Muscle of arm (tissue), 12 donors: ENCODE measurements around the gene XXYLT1. TPM values are rescaled to one million over a fixed set of nuclear protein-coding genes. Genes with fewer than 3 reads are reported as not detected.

Experiments used
- DNase-seq: peaks from one replicate; pipeline ENCODE4 v3.0.0-alpha.2; 2013
- polyA plus RNA-seq, 12 donors: library from polyadenylated mRNA; unstranded; fragments of 120-200 nt; gene quantifications; one replicate each; pipeline ENCODE4 v1.2.1, GENCODE V29; 2013; ENCODE audit not compliant: insufficient read length in 12 of 12

The XXYLT1 gene
- polyA plus RNA-seq, 12 donors, result 11.5 to 29.4 (median 22.3) TPM; not detected in 1

DNA sequence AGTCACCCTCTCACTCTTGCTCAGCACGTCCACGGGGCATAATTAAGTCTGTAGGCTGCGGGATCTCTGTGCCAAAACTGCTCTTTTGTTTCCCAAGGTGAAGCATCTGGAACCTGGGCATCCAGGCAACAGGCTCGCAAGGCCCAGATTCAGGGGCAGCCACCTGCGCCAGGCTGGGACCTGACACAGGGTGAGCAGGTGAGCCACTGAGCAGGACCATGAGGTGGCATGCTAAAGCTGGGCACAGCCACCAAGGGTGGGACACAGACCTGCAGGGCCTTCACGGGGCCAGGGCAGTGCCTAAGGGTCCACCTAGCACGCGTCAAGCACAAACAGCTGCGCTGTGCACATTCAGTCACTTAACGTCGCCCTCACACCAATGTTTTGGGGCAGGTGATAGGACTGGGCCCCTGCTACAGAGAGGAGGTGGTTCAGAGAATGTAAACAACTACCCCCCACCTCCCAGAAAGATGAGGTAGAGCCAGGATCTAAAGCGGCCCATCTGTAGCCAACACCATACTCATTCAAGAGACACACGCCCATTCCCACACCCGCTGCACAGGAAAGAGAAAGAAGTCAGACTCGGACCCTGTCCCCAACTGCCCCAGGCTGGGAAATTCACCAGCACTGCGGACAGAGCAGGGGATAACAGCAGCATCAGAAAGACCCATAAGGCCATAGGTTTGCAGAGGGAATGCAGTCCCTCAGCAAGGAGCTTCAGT, 16.3 kb downstream of the XXYLT1 start:
- no peak for DNase-seq

DNA sequence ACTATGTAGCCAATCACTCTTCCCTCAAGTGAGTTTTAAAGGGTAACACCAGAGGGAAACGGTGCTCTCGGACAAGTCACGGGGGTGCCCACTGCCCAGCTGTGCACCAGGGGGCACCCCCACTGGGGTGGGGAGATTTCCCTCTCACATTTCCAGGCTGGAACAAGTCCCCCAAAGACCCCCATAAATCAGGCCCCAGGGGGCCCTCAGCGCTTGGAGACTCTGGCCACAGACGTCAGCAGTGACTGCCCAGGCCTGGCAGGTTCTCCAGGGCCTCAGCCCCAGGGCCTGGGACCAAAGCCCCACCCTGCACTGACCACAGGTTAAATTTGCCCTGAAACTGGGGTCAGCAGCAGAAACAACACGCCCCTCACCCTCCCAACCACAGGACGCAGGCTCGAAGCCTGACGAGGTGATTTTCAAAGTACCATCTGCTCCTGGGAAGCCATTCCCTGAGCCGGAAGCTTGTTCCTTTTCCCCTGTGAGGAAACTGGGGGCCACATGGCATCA, 17.0 kb downstream of the XXYLT1 start:
- DNase-seq, result no peak

DNA sequence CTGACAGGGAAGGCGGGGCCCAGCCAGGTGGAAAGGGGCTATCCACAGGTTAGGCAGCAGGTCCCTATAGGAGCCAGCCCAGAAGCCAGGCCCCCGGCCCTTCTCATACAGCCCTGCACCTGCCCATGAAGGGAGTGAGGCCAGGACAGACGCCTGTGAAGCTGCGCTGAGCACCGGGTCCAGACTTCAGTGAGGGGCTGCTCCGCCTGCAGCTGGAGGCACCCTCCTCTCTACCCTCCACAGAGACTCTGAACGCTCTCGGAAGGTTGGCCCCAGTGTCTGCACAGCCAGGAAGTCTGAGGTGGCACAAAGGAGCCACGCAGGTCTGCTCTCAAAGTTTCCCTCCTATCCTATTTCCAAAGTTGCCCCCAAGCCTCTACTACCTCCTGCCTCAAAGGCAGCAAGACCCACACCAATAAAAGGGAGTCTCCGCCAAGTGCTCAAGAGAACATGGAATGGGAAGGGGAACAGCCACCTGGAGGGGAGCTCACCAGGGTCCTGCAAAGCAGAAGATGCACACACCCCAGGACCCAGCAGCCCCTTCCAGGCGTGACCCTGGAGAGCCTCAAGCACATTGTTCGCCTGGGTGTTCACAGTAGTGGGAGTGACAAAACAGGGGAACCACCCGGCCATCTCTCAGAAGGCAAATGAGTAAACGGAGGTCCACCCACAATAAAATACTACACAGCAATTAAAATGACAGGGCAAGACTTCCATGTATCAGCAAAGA, 19.5 kb downstream of the XXYLT1 start:
- DNase-seq, result no peak

DNA sequence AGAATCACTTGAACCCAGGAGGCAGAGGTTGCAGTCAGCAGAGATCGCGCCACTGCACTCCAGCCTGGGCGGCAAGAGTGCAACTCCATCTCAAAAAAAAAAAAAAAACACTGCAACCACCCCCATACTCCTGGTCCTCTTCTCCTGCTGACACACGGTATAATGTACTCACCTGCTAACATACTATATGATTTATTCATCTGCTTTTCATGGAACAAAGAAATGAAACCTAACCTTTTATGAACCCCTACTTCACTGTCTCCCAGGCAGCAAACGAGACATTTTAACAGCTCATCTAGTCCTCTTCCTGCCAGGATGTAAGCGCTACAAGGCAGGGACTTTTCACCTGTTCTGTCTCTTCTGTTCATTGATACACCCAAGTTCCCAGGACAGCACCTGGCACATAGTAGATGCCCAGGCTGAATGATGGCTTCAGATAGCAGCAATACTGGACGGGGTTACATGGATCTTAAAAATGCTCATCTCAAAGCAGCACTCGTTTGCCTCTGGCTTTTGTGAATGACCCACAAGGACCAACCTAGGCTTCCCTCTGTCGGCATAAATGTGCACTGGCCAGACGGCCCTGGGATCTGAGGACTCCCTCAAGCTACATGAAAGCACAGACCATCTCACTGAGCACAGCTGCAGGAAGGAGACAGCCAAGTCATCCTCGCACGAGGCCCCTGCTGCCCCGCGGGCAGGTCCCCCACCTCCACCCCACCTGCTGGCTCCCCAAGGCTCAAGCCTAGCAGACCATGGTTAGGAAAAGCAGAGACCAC, 20.3 kb downstream of the XXYLT1 start:
- peak; percentile 69 for DNase-seq

DNA sequence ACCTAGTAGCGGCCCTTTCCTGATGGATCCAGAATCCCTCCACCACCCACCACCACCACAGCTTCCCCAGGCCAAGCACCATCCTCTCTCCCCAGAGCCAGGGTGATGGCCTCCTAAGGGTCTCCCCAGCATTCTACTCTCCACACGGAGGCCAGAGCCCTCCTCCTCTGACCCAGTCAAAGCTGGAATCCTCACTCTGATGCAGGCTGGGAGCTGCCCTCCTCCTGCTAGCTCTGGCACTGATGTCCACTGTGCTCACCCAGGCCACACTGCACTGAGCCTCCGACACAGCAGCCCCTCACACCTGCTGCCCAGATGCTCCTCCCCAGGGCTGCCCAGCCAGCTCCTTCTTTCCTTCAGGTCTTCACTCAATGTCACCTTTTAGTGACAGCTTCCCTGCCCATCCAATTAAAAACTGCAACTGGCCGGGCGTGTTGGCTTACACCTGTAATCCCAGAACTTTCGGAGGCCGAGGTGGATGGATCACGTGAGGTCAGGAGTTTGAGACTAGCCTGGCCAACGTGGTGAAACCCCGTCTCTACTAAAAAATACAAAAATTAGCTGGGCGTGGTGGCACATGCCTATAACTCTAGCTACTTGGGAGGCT, 21.0 kb downstream of the XXYLT1 start:
- no peak for DNase-seq

DNA sequence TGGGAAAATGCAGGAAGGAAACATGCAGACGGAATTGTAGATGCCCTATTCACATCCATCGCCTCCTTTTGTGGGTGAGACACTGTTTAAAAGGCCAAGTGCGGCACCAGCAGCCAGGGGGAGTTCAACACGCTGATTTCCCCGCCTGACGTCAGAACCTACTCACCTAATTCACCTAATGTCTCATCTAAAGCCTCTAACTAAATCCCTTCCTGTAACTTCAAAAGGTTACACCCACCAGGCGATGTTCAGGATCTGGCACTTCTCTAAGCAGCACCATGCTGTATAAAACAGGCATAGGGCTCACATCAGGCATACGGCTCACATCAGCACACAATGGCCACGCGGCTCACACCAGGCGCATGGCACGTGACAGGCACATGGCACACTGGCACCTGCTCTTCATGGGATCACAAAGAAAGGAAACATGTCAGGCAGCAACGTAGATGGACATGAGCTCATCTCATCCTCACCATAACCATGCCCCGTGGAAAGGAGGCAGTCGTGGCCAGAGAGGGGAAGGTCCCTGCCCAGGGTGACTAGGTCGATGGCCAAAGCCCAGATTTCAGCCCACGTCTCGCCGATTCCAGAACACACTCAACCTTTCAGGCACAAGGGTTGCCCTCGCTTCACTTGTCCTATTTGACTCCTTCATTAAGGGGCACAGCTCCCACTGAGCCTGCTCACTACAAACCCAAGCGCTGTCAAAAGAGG, 21.7 kb downstream of the XXYLT1 start:
- no peak for DNase-seq

DNA sequence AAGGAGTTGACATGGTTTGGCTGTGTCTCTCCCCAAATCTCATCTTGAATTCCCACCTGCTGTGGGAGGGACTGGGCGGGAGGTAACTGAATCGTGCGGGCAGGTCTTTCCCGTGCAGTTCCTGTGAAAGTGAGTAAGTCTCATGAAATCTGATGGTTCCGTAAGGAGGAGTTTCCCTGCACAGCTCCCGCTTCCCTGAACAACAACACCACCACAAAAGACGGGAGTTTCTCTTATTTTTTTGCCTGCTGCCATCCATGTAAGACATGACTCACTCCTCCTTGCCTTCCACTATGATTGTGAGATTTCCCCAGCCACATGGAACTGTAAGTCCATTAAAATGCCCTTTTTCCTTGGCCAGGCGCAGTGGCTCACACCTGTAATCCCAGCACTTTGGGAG, 22.7 kb downstream of the XXYLT1 start:
- no peak for DNase-seq

DNA sequence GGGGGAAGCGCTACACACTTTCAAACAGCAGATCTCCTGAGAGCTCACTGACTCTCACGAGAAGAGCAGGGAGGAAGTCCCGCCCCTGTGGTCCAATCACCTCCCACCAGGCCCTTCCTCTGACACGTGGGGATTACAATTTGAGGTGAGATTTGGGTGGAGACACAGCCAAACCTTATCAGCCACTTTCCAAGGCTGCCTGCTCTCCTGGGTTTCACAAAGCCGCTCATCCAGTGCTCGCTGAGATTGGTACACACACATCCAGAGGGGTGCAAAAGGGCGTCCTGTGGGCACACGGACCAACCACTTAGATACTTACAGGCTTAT, 23.1 kb downstream of the XXYLT1 start:
- DNase-seq, result no peak

DNA sequence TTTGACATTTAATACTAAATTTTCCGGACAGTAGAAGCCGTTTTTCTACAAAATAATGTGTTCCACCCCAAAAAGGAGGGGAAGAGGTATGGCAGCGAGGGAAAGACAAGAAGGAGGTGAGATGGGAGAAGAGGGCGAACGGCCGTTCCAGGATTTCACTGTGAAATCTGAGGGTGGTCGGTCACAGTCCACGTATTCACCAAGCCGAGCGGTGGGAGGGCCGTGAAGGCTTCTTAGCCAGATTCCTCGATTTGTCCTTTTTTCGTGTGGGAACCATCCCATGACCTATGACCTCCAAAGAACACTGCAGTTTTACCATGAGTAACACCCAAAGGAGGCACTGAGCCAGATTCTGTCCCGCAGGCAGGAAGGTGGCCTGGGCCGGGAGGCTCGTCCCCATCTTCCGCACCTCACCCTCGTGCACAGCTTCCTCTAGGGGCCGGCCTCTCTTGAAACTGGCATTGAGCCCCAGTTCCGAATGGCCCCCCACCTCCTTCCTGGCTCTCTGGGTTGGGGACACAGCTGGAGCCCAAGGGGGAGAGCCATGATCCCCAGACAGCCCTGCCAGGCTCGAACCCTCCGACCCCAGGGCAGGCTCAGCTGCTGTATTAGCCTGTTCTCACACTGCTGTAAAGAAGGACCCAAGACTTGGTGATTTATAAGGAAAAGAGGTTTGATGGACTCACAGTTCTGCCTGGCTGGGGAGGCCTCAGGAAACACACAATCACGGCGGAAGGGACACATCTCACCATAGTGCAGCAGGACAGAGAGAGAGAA, 23.7 kb downstream of the XXYLT1 start:
- DNase-seq, result no peak

DNA sequence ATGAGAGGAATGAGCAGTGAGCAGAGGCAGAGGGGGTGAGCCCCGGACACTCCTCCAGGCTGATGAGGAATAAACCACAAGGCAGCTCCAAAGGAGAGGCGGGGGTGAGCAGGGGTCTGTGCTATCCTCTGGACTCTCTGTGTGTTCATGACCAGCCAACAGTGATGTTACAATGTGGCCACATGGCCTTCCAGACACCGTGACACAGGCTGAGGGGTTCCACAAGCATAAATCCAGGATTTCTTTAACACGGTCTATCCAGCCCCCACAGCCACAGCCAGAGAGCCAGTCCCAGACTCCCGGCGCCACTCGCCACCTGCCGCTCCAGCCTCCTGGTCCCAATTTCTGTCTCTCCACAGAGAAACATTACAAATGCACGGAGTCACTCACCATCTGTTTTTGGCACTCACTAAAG, 24.4 kb downstream of the XXYLT1 start:
- no peak for DNase-seq

DNA sequence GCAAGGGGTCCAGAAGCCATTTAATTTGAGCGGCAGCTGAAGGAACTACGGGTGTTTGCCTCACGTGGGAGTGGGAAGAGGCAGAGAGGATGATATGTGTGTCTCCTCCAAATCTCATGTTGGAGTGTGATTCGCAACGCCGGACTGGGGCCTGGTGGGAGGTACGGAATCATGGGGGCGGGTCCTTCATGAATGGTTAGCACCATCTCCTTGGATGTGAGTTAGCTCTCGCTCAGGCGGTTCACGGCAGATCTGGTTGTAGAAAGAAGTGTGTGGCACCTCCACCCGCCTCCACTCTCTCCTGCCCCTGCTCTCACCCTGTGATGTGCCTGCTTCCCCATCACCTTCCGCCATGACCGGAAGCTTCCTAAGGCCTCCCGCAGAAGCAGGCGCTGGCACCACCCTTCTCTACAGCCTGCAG, 25.4 kb downstream of the XXYLT1 start:
- DNase-seq, result no peak

DNA sequence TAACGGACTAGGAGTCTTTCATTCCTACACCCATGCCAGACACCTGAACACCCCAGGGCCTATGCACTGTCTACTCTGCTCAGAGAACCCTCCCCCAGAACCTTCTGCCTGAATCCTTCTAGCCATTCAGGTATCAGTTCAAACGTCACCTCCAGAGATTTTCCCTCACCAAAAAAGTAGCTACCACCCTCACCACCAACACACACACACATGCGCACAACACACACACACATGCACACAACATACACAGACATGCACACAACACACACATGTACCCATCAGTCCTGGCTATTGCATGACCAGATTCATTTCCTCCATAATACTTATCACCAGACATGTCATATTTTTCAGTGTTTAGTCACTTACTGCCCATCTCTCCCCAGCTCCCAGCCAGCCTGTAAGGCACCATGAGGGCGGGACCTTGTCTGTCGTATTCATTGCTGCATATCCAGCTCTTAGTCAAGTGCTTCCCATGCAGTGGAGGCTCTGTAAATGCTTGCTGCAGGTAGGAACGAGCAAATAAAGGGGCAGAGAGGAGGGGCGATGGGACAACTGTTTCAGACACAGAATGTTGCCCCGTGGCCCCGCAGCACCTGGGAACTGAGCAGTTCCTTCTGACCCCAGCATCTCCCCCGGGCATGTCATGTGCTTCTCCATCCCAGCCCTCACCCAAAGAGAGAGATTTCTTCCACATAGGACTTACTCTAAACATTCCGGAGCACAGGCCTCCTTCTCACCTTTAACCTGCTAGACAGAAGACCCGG, 29.2 kb downstream of the XXYLT1 start:
- DNase-seq, result no peak

DNA sequence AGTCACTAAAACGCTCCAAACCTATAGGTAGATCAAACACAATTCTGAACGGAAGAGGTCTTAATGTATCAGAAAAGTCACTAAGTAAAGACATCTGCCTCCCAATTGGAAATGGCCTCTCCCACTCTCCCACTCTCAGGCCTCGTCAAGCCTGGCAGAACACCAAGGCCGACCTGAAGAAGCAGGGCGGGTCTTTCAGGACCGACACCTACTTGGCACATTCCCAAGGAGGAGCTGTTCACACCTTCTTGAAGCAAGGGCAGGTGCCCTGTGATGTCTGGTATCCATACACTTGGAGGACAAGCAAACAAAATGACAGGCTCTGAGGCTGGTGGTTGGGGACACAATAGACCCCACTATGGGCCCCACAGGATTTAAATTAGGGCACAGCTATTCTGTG, 30.0 kb downstream of the XXYLT1 start:
- no peak for DNase-seq

DNA sequence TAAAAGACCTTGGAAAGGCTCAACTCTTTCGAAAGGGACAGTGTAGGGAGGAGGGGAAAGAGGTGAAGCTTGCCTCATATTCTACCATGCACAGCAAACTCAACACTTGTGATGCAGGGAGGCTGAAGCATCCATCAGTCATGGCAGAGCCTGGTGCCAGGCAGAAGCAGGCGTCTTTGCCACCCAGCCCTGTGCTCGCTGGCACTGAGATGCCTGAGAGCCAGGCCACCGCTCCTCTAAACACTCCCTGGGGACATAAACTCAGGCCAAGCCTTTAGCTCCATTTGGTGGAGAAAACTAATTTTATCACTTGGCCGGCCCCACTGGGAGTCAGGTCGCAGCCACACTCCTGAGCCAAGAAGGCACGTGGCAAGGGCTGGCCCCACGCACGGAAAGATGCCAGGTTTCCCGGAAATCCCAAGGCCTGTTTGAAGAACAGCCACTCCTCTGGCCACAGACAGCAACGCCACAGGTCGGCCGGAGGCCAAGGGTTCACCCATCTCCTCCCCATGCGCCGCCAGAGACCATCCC, 30.7 kb downstream of the XXYLT1 start:
- DNase-seq, result no peak

DNA sequence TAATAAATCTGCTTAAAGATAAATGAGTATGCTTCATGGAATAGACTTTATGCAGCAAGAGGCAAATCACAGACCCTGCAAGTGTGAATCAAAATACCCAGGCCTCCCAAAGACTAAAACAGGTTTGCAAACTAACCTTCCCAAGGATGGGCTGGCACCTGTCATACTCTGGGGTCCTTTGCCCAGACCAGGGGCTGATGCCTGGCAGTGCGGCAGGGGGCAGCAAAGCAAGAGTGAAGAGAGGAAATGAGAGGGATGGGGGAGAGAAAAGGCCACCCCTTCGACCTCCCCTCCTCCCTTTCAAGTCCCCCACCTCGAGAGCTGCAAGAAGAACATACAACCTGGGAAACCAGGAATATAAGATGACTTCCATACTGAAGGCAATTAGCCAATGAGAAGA, 31.8 kb downstream of the XXYLT1 start:
- no peak for DNase-seq

DNA sequence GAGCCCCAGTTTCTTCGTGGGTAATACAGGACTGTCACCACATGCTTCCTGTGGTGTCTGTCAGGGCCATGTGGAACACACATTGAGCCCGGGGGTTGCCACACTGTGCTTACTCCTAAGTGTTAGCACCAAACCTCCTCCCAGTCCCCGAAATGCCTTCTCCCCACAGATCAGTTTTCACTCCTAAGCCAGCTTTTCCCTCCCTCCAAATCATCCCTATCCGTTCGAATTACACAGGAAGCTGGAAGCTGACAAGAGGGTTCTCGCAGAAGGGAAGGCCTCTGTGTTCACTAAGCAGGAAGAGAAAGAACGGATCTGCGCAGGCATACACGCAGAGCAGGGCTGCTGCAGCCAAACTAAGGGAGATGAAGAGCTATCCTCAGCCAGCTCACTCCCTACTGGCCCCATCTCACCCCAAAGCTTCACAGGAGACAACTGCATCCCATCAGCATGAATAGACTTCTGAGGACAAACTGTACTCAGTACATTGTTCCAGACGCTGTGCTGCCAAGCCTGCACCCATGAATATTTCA, 32.3 kb downstream of the XXYLT1 start:
- DNase-seq, result peak; percentile 66

DNA sequence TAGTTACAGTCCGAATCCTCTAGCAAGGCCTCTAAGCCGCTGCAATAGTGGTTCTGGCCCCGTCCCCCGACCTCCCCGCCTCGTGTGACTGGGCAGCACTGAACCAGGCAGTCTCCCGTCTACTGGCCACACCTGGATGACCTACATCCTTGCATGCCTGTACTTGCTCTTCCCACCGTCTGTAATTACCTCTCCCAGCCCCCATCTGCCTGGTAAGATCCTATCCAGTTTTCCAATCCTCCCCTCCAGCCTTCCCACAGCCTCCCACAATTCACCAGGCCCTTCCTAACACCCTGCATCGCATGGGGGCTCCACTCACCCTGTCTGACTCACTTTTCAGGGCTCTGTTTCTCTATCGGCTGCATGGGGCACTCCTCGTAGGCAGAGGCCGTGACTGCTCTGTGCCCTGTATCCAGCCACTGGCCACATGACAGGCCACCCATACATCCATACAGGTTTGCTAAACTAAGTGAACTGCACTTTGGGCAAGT, 32.8 kb downstream of the XXYLT1 start:
- DNase-seq, result no peak

DNA sequence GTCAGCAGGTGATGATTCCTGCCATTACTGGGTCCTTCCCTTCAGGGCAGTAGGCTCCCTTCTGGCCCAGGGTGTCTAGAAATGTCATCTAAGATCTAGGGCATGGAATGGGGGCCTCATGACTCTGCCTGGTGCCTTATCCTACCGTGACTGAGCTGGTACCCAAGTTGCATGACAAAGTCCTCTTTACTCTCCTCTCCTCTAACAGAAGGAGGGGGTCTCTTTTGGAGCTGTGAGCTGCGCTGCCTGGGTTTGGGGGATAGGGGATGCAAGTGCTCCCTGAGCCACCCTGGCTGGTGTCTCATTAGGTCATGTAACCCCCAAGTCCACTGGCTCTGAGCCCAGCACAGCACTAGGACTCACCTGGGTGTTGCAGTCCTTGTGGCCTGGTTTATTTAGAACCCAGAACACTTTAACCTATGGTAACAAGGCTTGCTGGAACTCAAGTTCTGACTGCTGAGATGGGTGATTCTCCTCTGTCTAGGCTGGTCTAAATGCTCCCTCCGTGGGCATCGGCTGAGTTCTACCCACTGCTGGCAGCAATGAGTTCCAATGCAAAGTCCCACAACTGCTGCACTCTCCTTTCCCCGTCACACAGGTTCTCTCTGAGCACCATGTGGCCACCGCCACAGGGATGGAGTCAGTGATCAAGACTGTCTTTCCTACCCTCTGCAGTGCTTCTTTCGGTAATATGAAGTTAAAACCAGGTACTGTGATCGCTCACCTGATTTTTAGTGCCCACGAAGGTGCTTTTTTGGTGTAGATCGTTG, 34.0 kb downstream of the XXYLT1 start:
- DNase-seq, result no peak
